Esophagus squamous epithelium (tissue), 5 donors: ENCODE measurements around the gene UBXN2A. TPM values are rescaled to one million over a fixed set of nuclear protein-coding genes. Genes with fewer than 3 reads are reported as not detected.
"Not testable (repeated sequence)": the region's sequence is repeated elsewhere in the genome, so short reads cannot be mapped to it uniquely, and the experiment has no call there.

Experiments used
- DNase-seq: peaks from one replicate; lab custom pipeline; 2025; lab: John Stamatoyannopoulos, UW
- H3K27ac ChIP-seq, 4 donors: fragments of 200-600 bp; sonication (generic); one replicate each; pipeline ENCODE4 v1.5.1; 2016 to 2019; ENCODE audit warnings: mild to moderate bottlenecking in 1 of 4
- H3K27me3 ChIP-seq, 4 donors: fragments of 200-600 bp; sonication (generic); 1 replicate in 3 of 4; 2 replicates in 1 of 4; pipeline versions ENCODE4 v1.5.1 to v1.6.0; 2017 to 2021; ENCODE audit warnings: antibody characterized with exemption in 1 of 4
- H3K36me3 ChIP-seq, 3 donors: fragments of 200-600 bp; sonication (generic); one replicate each; pipeline ENCODE4 v1.5.1; 2016 to 2019
- H3K4me1 ChIP-seq, 3 donors: fragments of 200-600 bp; sonication (generic); one replicate each; pipeline ENCODE4 v1.5.1; 2017 to 2019
- H3K4me3 ChIP-seq, 4 donors: fragments of 200-600 bp; sonication (generic); 1 replicate in 3 of 4; 2 replicates in 1 of 4; pipeline ENCODE4 v1.5.1; 2016 to 2019; ENCODE audit warnings: mild to moderate bottlenecking in 2 of 4, moderate library complexity in 1 of 4
- H3K9me3 ChIP-seq, 3 donors: fragments of 200-600 bp; sonication (generic); one replicate each; pipeline ENCODE4 v1.5.1; 2016 to 2019
- CTCF ChIP-seq, 6 experiments: fragments of 450-650 bp in 4 of 6; fragments of 200-600 bp in 2 of 6; sonication (generic) in 2 of 6; IDR thresholded peaks; one replicate each; pipeline ENCODE4 v1.5.1; 2016 to 2019; ENCODE audit warnings: antibody characterized with exemption in 6 of 6, mild to moderate bottlenecking in 4 of 6, moderate library complexity in 4 of 6
- POLR2A ChIP-seq, 4 donors: fragments of 450-650 bp; IDR thresholded peaks; one replicate each; pipeline ENCODE4 v1.6.1; 2017; ENCODE audit warnings: antibody characterized with exemption in 4 of 4, mild to moderate bottlenecking in 4 of 4, moderate library complexity in 3 of 4
- WGBS, 2 donors: methylation state at CpG; one replicate each; pipeline ENCODE4 v1.1.5; 2018; 5-methylcytosine and 5-hydroxymethylcytosine counted together
- intact Hi-C: fragments of 100-400 bp; cut with DNase I; formaldehyde crosslinking; loops from one replicate; pipeline ENCODE4 v1.15.0; 2022
- total RNA-seq, 4 donors: library from RNA; depleted of rRNA; stranded (reverse); fragments of >200 nt; gene quantifications; one replicate each; pipeline ENCODE4 v1.1.0, GENCODE V29; 2016
- donor health status: DM: yes; HTN: yes; CAD: no.

UBXN2A gene
- total RNA-seq, 4 donors from 2014 or later = 8.8 to 16.2 (median 10.0) TPM

GRCh38 chr2:24026233-24026632, 86.0 kb downstream of the UBXN2A start:
- Histone ChIP-seq H3K9me3 (no peaks in the 10 kb centered on the region), H3K27me3 (no peaks in the 10 kb centered on the region), H3K4me3 (no peak overlapping the region), H3K27ac (no peak overlapping the region), H3K4me1 (no peaks in the 10 kb centered on the region), H3K36me3 (peaks cover 0 to 89% (median 6%) of the 10 kb centered on the region in 3 donors)
- 62 to 74% methylated on average over 2 of the region's 2 CpGs for WGBS, 2 donors
- no peak for DNase-seq
- intact Hi-C loops = no loop called here
- no peak for TF ChIP-seq POLR2A (IDR thresholded peaks at IDR 0.05)
- TF ChIP-seq CTCF (IDR thresholded peaks at IDR 0.05) = no peak

GRCh38 chr2:24038786-24039499, 98.7 kb downstream of the UBXN2A start:
- TF ChIP-seq CTCF (IDR thresholded peaks at IDR 0.05) = no peak
- no peak for TF ChIP-seq POLR2A (IDR thresholded peaks at IDR 0.05)
- H3K36me3 ChIP-seq = peaks cover 0 to 38% (median 18%) of the 10 kb centered on the region in 3 donors
- no peak overlapping the region for H3K4me3 ChIP-seq
- 90 to 94% methylated on average over 9 of the region's 9 CpGs for WGBS, 2 donors
- DNase-seq = no peak
- no peaks in the 10 kb centered on the region for H3K27me3 ChIP-seq
- H3K27ac ChIP-seq = no peak overlapping the region
- H3K9me3 ChIP-seq = no peaks in the 10 kb centered on the region
- no peaks in the 10 kb centered on the region for H3K4me1 ChIP-seq
- intact Hi-C loops = no loop called here

- Histone ChIP-seq H3K4me3 (no peak overlapping the region), H3K4me1 (peaks cover 0 to 7% (median 0%) of the 10 kb centered on the region in 3 donors), H3K27me3 (no peaks in the 10 kb centered on the region), H3K9me3 (no peaks in the 10 kb centered on the region), H3K27ac (no peak overlapping the region), H3K36me3 (peaks cover 0 to 38% (median 18%) of the 10 kb centered on the region in 3 donors)
- 76 to 83% methylated on average over 4 of the region's 4 CpGs for WGBS, 2 donors
- intact Hi-C loops = no loop called here
- TF ChIP-seq POLR2A (IDR thresholded peaks at IDR 0.05) (no peak), CTCF (IDR thresholded peaks at IDR 0.05) (no peak)
- DNase-seq = no peak
Observed at GRCh38 chr2:24040511-24040910, 100.2 kb downstream of the UBXN2A start.

- H3K9me3 ChIP-seq, DNase-seq, H3K4me3 ChIP-seq, intact Hi-C loops, H3K27ac ChIP-seq, H3K27me3 ChIP-seq: not testable (repeated sequence)
- Histone ChIP-seq H3K36me3 (peaks cover 0 to 18% (median 9%) of the 10 kb centered on the region in 3 donors), H3K4me1 (peaks cover 2 to 28% (median 8%) of the 10 kb centered on the region in 3 donors)
- WGBS, 2 donors = 87 to 95% methylated on average over 6 of the region's 6 CpGs
Observed at GRCh38 chr2:24043133-24043532, 102.9 kb downstream of the UBXN2A start.

GRCh38 chr2:24045511-24046508, 105.5 kb downstream of the UBXN2A start:
- Histone ChIP-seq H3K36me3 (no peaks in the 10 kb centered on the region), H3K9me3 (no peaks in the 10 kb centered on the region), H3K4me3 (peak overlapping the region in 1 of 4 donors; percentile 67), H3K4me1 (peaks cover 8 to 52% (median 11%) of the 10 kb centered on the region in 3 donors), H3K27me3 (no peaks in the 10 kb centered on the region), H3K27ac (no peak overlapping the region)
- no peak for TF ChIP-seq POLR2A (IDR thresholded peaks at IDR 0.05)
- TF ChIP-seq CTCF (IDR thresholded peaks at IDR 0.05) = no peak
- WGBS, 2 donors = 76 to 82% methylated on average over 9 to 11 of the region's 11 CpGs
- intact Hi-C loops = no loop called here
- no peak for DNase-seq
